ENCODE results near the gene EPC1.

EPC1 gene

DNA sequence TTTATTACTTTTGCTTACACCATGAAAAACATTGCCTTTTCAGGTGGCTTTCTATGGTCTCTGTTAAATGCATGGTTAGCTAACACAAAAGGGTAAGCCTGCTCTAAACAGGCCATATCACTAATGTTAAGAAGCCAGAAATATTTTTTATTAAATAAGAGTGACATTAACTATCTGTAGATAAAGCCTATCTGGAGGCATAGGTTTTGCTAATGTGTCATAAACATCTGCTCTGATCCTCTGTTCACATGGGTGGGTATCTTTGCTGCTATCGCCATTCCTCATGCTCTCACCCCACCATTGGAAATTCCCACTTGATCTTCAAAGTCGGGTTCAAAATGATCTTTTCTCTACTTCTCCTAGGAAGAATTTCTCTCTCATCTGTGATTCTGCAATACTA, 32.4 kb downstream of the EPC1 start:
- Histone ChIP-seq H3K9ac (ENCODE audit: low read depth, low read length, poor library complexity, severe bottlenecking) (no peak overlapping the region), H3K79me2 (ENCODE audit: insufficient read depth, low read length) (peaks cover 100% of the 10 kb centered on the region), H3F3A (ENCODE audit: low read depth) (no peaks in the 10 kb centered on the region), H3K4me1 (ENCODE audit: insufficient read depth, low read length, poor library complexity, severe bottlenecking) (peaks cover 24% of the 10 kb centered on the region), H4K20me1 (ENCODE audit: insufficient read depth, low read length, poor library complexity, severe bottlenecking) (peaks cover 98% of the 10 kb centered on the region), H3K4me3 (ENCODE audit: low read length, poor library complexity, severe bottlenecking) (no peak overlapping the region), H3K9me2 (replicated peaks; ENCODE audit: low read depth, low read length) (no peaks in the 10 kb centered on the region), H3K9me3 (ENCODE audit: insufficient read depth, low read depth, low read length) (no peaks in the 10 kb centered on the region), H3K36me3 (ENCODE audit: insufficient read depth, low read length) (peaks cover 24% of the 10 kb centered on the region; the same call in 1 of the 2 replicates), H3K4me2 (ENCODE audit: low read depth, low read length, poor library complexity, severe bottlenecking) (no peak overlapping the region), H3K27me3 (ENCODE audit: insufficient read depth, low read length, poor library complexity, severe bottlenecking) (no peaks in the 10 kb centered on the region), H2AFZ (ENCODE audit: low read length) (no peak overlapping the region)
- TF ChIP-seq EZH2phosphoT487 (IDR thresholded peaks at IDR 0.05; ENCODE audit: borderline replicate concordance) = no peak
- TF ChIP-seq, protein P1, sequence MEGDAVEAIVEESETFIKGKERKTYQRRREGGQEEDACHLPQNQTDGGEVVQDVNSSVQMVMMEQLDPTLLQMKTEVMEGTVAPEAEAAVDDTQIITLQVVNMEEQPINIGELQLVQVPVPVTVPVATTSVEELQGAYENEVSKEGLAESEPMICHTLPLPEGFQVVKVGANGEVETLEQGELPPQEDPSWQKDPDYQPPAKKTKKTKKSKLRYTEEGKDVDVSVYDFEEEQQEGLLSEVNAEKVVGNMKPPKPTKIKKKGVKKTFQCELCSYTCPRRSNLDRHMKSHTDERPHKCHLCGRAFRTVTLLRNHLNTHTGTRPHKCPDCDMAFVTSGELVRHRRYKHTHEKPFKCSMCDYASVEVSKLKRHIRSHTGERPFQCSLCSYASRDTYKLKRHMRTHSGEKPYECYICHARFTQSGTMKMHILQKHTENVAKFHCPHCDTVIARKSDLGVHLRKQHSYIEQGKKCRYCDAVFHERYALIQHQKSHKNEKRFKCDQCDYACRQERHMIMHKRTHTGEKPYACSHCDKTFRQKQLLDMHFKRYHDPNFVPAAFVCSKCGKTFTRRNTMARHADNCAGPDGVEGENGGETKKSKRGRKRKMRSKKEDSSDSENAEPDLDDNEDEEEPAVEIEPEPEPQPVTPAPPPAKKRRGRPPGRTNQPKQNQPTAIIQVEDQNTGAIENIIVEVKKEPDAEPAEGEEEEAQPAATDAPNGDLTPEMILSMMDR (conservative IDR thresholded peaks at IDR 0.05; ENCODE audit: low read length) = no peak

DNA sequence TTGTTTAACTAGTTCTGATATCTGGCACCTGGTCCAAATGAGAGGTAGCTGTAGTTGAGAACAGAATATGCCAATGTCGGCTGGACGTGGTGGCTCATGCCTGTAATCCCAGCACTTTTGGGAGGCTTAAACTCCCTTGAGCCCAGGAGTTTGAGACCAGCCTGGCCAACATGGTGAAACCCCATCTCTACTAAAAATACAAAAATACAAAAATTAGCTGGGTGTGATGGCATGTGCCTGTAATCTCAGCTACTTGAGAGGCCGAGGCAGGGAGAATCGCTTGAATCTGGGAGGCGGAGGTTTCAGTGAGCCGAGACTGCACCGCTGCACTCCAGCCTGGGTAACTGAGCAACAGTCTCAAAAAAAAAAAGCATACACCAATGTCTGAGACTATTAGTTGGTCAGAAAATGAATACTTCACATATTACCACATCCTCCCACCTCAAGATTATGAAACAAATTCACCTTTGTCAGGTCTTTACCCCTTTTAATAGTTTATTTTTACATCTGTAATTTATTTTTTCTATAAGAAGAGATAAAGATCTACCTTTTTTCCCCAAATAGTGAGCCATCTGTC, 38.8 kb downstream of the EPC1 start:
- no peaks in the 10 kb centered on the region for H3K27me3 ChIP-seq (ENCODE audit: insufficient read depth, low read length, poor library complexity, severe bottlenecking)
- H3K9ac ChIP-seq (ENCODE audit: low read depth, low read length, poor library complexity, severe bottlenecking) = no peak overlapping the region
- H3K79me2 ChIP-seq (ENCODE audit: insufficient read depth, low read length) = peaks cover 100% of the 10 kb centered on the region
- H3K36me3 ChIP-seq (ENCODE audit: insufficient read depth, low read length) = peaks cover 49% of the 10 kb centered on the region; the same call in 1 of the 2 replicates
- H3K9me2 ChIP-seq (replicated peaks; ENCODE audit: low read depth, low read length) = no peaks in the 10 kb centered on the region
- H3K4me2 ChIP-seq (ENCODE audit: low read depth, low read length, poor library complexity, severe bottlenecking) = no peak overlapping the region
- no peaks in the 10 kb centered on the region for H3K9me3 ChIP-seq (ENCODE audit: insufficient read depth, low read depth, low read length)
- peaks cover 96% of the 10 kb centered on the region for H4K20me1 ChIP-seq (ENCODE audit: insufficient read depth, low read length, poor library complexity, severe bottlenecking)
- TF ChIP-seq, protein P1 (conservative IDR thresholded peaks at IDR 0.05; ENCODE audit: low read length) = no peak
- TF ChIP-seq EZH2phosphoT487 (IDR thresholded peaks at IDR 0.05; ENCODE audit: borderline replicate concordance) = no peak
- H3K4me1 ChIP-seq (ENCODE audit: insufficient read depth, low read length, poor library complexity, severe bottlenecking) = peaks cover under 1% of the 10 kb centered on the region
- H3F3A ChIP-seq (ENCODE audit: low read depth) = 0 out of 2 replicates have a peak, but pooled peaks cover 2% of the 10 kb centered on the region
- no peak overlapping the region for H2AFZ ChIP-seq (ENCODE audit: low read length)
- no peak overlapping the region for H3K4me3 ChIP-seq (ENCODE audit: low read length, poor library complexity, severe bottlenecking)

DNA sequence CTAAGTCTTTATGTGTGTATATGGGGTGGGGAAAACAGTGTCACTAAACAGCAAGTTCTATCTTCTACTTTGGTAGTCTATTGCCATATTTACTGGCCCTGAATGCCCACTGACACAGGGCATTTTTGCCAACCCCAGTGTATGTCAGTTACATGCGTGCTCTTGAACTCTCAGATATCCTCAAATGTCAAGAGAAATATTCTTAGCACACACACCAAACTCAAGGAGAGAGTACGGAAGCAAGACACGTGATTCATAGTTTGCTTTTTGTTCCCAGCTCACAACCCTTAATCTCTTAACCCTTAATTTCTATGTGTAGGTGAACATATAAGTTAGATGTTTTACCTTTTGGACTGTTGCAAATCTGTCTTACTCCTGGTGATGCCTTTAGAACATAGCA, 39.3 kb downstream of the EPC1 start:
- H2AFZ ChIP-seq (ENCODE audit: low read length) = no peak overlapping the region
- no peak for TF ChIP-seq EZH2phosphoT487 (IDR thresholded peaks at IDR 0.05; ENCODE audit: borderline replicate concordance)
- TF ChIP-seq, protein P1 (conservative IDR thresholded peaks at IDR 0.05; ENCODE audit: low read length) = no peak

More for the DNA sequence above, 39.3 kb downstream of the EPC1 start:
- no peaks in the 10 kb centered on the region for H3K4me1 ChIP-seq (ENCODE audit: insufficient read depth, low read length, poor library complexity, severe bottlenecking)
- H3K9me2 ChIP-seq (replicated peaks; ENCODE audit: low read depth, low read length) = no peaks in the 10 kb centered on the region
- H4K20me1 ChIP-seq (ENCODE audit: insufficient read depth, low read length, poor library complexity, severe bottlenecking) = peaks cover 96% of the 10 kb centered on the region
- no peaks in the 10 kb centered on the region for H3K27me3 ChIP-seq (ENCODE audit: insufficient read depth, low read length, poor library complexity, severe bottlenecking)
- peaks cover 100% of the 10 kb centered on the region for H3K79me2 ChIP-seq (ENCODE audit: insufficient read depth, low read length)
- no peak overlapping the region for H3K4me3 ChIP-seq (ENCODE audit: low read length, poor library complexity, severe bottlenecking)
- peaks cover 54% of the 10 kb centered on the region; the same call in 1 of the 2 replicates for H3K36me3 ChIP-seq (ENCODE audit: insufficient read depth, low read length)
- H3K4me2 ChIP-seq (ENCODE audit: low read depth, low read length, poor library complexity, severe bottlenecking) = no peak overlapping the region
- H3F3A ChIP-seq (ENCODE audit: low read depth) = 0 out of 2 replicates have a peak, but pooled peaks cover 2% of the 10 kb centered on the region
- H3K9me3 ChIP-seq (ENCODE audit: insufficient read depth, low read depth, low read length) = no peaks in the 10 kb centered on the region
- H3K9ac ChIP-seq (ENCODE audit: low read depth, low read length, poor library complexity, severe bottlenecking) = no peak overlapping the region

Data from Loucy (cell line).